Left ventricle myocardium inferior (tissue), 1 donor: Measurements from ENCODE around the gene TXNRD2. TPM values are rescaled to one million over a fixed set of nuclear protein-coding genes. Genes with fewer than 3 reads are reported as not detected.

Source experiments
- DNase-seq: peaks from one replicate; pipeline ENCODE4 v3.0.0-alpha.2; 2020
- H3K27ac ChIP-seq: fragments of 200-600 bp; replicated peaks from 2 replicates; pipeline ENCODE4 v1.8.0; 2021
- H3K27me3 ChIP-seq: fragments of 200-600 bp; 2 replicates; pipeline ENCODE4 v1.8.0; 2021; ENCODE audit warnings: low read depth
- H3K36me3 ChIP-seq: fragments of 200-600 bp; 2 replicates; pipeline ENCODE4 v1.8.0; 2021
- H3K4me1 ChIP-seq: fragments of 200-600 bp; 2 replicates; pipeline ENCODE4 v1.8.0; 2021
- H3K4me3 ChIP-seq: fragments of 200-600 bp; 2 replicates; pipeline ENCODE4 v1.8.0; 2021; ENCODE audit warnings: mild to moderate bottlenecking, moderate library complexity
- H3K9me3 ChIP-seq: fragments of 200-600 bp; replicated peaks from 2 replicates; pipeline ENCODE4 v1.8.0; 2021
- intact Hi-C: fragments of 100-400 bp; cut with micrococcal nuclease; formaldehyde crosslinking; loops from one replicate; pipeline ENCODE4 v1.11.0; 2022
- total RNA-seq: library from RNA; stranded (reverse); fragmentation: NEBNext Ultra II Directional; extraction: Animal tissue kit (Norgen Biotek cat#: 25700); gene quantifications from one replicate; pipeline ENCODE4 v1.2.1, GENCODE V29; 2021
- TF ChIP-seq, protein P1 (sequence below): fragments of 200-600 bp; IDR thresholded peaks from 2 replicates; pipeline ENCODE4 v1.8.0; 2021; ENCODE audit warnings: antibody characterized with exemption, mild to moderate bottlenecking, borderline replicate concordance
- donor health status: DM: no; HTN: yes; CAD: no; lungs with severe emphysema.

TXNRD2 gene
- total RNA-seq, 1 donor from 2014 or later = 35.2 TPM

DNA sequence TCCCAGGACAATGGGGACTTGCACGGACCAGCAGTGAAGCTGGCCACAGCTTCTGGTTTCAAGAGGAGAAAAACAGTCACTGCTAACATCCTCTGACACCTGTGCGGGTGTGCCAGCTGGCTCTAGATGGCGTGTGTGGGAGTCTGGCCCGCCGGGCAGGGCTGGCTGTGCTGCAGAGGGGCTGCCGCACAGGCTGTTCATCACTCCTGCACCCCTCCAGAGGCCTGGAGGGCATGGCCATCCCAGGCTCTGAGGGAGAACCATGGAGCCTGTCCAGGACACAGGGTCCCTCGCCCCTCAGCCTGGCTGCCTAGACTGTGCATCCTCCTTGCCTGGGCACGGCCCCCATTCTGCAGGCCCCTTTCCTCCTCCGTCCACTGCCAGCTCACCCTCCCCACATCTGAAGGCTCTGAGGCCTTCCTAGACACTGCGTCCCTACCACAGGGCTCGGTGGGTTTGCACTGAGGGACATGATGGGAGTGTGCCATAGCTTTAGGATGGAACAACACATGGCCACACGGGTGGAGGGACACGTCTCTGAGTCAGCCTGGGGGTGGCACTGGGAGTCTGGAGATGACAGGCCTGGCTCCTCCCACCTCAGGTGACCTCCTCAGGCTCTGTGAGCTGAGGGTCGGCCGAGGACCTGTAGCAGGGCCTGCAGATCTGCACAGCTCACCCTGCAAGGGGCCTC is 44.8 kb downstream of the TXNRD2 start:
- peaks cover 45% of the 10 kb centered on the region for H3K36me3 ChIP-seq
- TF ChIP-seq, protein P1, sequence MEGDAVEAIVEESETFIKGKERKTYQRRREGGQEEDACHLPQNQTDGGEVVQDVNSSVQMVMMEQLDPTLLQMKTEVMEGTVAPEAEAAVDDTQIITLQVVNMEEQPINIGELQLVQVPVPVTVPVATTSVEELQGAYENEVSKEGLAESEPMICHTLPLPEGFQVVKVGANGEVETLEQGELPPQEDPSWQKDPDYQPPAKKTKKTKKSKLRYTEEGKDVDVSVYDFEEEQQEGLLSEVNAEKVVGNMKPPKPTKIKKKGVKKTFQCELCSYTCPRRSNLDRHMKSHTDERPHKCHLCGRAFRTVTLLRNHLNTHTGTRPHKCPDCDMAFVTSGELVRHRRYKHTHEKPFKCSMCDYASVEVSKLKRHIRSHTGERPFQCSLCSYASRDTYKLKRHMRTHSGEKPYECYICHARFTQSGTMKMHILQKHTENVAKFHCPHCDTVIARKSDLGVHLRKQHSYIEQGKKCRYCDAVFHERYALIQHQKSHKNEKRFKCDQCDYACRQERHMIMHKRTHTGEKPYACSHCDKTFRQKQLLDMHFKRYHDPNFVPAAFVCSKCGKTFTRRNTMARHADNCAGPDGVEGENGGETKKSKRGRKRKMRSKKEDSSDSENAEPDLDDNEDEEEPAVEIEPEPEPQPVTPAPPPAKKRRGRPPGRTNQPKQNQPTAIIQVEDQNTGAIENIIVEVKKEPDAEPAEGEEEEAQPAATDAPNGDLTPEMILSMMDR = no peak
- no peak for DNase-seq
- intact Hi-C loops = no loop called here
- no peak overlapping the region for H3K27ac ChIP-seq
- H3K4me3 ChIP-seq = no peak overlapping the region
- no peaks in the 10 kb centered on the region for H3K9me3 ChIP-seq
- H3K27me3 ChIP-seq = no peaks in the 10 kb centered on the region
- H3K4me1 ChIP-seq = peaks cover 8% of the 10 kb centered on the region

DNA sequence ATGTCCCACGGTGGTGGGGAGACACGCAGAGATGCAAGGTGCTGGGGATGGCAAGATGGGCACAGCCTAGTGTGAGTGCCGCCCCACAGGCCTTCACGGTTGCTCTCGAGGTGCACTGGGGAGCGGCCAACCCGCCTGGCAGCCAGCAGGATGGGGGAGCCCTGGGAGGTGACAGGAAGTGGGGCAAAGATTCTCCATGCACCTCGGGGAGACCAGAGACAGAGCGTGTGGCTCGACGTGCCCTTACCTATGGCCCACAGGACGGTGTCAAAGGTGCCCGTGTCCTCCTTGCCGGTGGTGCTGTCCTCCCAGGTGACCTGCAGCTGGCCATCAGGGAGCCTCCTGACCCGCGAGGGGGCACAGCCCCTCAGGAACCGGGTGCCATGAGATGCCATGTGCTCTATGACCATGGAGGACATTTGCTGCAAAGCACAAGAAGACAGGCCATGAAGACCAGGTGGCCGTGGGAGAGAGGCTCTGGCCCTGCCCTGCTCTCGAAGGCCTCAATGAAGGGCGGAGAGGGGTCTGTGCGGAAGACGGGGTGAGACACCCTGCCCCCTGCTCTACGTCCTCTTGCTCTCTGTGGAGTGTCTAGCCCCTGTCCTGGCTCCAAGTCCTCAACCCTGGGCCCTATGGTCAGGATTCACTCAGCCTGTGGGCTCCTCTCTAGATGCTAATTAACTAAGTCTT is 46.3 kb downstream of the TXNRD2 start:
- H3K36me3 ChIP-seq = peaks cover 38% of the 10 kb centered on the region
- no peaks in the 10 kb centered on the region for H3K9me3 ChIP-seq
- no peak for DNase-seq
- TF ChIP-seq, protein P1 = no peak
- no peak overlapping the region for H3K27ac ChIP-seq
- H3K27me3 ChIP-seq = no peaks in the 10 kb centered on the region
- H3K4me3 ChIP-seq = no peak overlapping the region
- peaks cover 15% of the 10 kb centered on the region for H3K4me1 ChIP-seq
- intact Hi-C loops = no loop called here

DNA sequence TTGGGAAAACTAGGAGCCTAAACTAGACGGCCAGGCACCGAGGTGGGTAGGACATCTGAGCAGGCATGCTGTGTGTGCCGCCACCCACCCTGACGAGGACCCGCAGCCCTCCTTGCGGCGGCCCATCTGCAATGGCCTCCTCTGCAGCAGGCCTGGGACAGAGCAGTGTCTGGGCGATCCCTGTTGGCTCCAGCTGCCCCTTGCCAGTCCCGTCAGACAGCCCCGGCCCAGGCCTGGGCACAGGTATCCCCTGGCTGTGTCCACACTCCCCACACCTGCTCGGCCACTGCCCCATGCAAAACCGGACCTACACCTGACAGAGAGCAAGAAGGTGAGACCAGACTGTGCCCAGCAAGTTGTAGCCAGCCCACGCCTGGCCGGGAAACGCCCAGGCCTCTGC is 48.3 kb downstream of the TXNRD2 start:
- Histone ChIP-seq H3K36me3 (peaks cover 38% of the 10 kb centered on the region), H3K27ac (no peak overlapping the region), H3K4me1 (peaks cover 15% of the 10 kb centered on the region), H3K27me3 (no peaks in the 10 kb centered on the region), H3K4me3 (no peak overlapping the region), H3K9me3 (no peaks in the 10 kb centered on the region)
- no peak for DNase-seq
- TF ChIP-seq, protein P1 = no peak
- intact Hi-C loops = no loop called here

DNA sequence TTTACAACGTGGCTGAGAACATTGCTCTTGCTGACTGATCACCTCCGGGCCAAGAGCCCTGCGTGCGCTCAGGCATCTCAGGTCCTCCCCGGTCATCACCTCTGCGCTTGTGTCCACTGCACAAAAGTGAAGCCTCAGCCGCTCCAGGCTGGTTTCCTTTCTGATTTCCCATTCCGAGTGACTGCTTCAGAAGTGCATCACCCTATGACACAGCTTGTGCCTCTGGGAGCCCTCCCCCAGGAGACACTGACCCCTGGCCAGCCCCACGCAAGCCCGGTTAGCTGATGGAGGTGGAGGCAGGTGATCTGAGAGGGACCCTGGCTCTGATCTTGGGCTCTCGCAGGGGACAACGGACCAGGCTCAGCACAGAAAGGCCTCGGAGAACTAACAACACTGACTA is 48.7 kb downstream of the TXNRD2 start:
- Histone ChIP-seq H3K4me3 (no peak overlapping the region), H3K36me3 (peaks cover 34% of the 10 kb centered on the region), H3K27ac (no peak overlapping the region), H3K4me1 (peaks cover 15% of the 10 kb centered on the region), H3K27me3 (no peaks in the 10 kb centered on the region), H3K9me3 (no peaks in the 10 kb centered on the region)
- TF ChIP-seq, protein P1 = no peak
- intact Hi-C loops = no loop called here
- no peak for DNase-seq

DNA sequence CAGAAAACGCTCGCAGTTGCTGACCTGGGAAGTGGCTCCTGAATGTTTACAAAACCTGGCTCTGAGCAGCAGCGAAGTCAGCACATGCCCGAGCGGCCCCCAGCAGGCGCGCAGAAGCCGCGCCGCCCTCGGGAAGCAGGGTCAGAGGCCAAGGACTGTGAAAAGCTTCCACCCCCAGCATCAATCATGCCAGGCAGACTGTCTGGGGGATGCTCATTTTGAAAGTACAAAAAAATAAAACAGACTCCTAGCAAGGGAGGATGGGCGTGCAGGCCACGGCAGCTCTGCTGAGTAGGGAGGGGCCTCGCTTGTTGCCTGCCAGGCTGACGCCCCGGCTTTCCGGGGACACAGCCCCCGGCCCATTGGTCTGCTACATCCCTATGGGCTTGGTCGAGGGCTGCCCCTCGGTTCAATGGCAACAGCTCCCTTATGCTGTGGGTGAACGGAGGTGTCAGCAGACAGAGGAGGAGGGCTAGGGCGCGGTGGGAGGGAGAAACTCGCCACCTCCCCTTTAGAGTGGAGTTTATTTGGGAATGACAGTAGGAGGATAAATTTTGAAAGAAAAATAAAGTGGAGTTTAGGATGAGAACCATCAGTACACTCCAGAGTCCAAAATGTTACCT is 49.2 kb downstream of the TXNRD2 start:
- intact Hi-C loops = no loop called here
- Histone ChIP-seq H3K36me3 (peaks cover 30% of the 10 kb centered on the region), H3K27ac (no peak overlapping the region), H3K9me3 (no peaks in the 10 kb centered on the region), H3K4me1 (peaks cover 15% of the 10 kb centered on the region), H3K4me3 (no peak overlapping the region), H3K27me3 (no peaks in the 10 kb centered on the region)
- TF ChIP-seq, protein P1 = no peak
- DNase-seq = no peak
